ENCODE results near the gene NBEAL2. TPM values are rescaled to one million over a fixed set of nuclear protein-coding genes. Genes with fewer than 3 reads are reported as not detected.

NBEAL2 gene
- total and polyA plus RNA-seq, 2 of the 4 experiments (the other 2 are of a cell fraction): 2.2 to 12.5 TPM

GRCh38 chr3:46960835-46961234, 18.6 kb upstream of the NBEAL2 start:
- no TSS peak for BruUV-seq (replicated peaks)
- Histone ChIP-seq H3K9me1 (ENCODE audit: insufficient read depth, low read length) (peaks cover 27% of the 10 kb centered on the region), H4K20me1 (ENCODE audit: insufficient read depth, low read length) (peaks cover 71% of the 10 kb centered on the region), H3K23ac (ENCODE audit: low read depth, low read length) (no peak overlapping the region), H3K36me3 (ENCODE audit: control insufficient read depth, insufficient read depth, low read length) (peaks cover 5% of the 10 kb centered on the region; the same call in 1 of the 2 replicates), H3K56ac (ENCODE audit: extremely low read depth, insufficient read depth, low read length) (no peak overlapping the region), H2AK5ac (ENCODE audit: low read depth, low read length) (no peak overlapping the region), H3K18ac (ENCODE audit: low read depth, low read length) (no peak overlapping the region), H3K4me3 (ENCODE audit: insufficient read depth, low read depth, low read length) (no peak overlapping the region), H2AFZ (replicated peaks; ENCODE audit: low read length, poor library complexity) (no peak overlapping the region), H3K4me2 (ENCODE audit: low read depth, low read length) (no peak overlapping the region; the same call in 1 of the 2 replicates), H3K4ac (ENCODE audit: low read depth, low read length) (no peak overlapping the region), H3K4me1 (ENCODE audit: control insufficient read depth, insufficient read depth, low read length) (peaks cover 22% of the 10 kb centered on the region), H3K79me1 (ENCODE audit: low read depth in 1 of 2, low read length in 2 of 2) (peaks cover 20 to 72% of the 10 kb centered on the region in 2 experiments), H3K27me3 (ENCODE audit: control insufficient read depth, insufficient read depth, low read length) (no peaks in the 10 kb centered on the region), H3K27ac (ENCODE audit: insufficient read depth, low read length) (peak overlapping the region; percentile 15; the same call in 1 of the 2 replicates), H4K8ac (ENCODE audit: low read depth in 2 of 2, low read length in 2 of 2) (no peak overlapping the region), H3K9ac (ENCODE audit: low read depth, low read length) (no peak overlapping the region), H2BK5ac (ENCODE audit: low read depth, low read length, poor library complexity, severe bottlenecking) (peak overlapping the region; percentile 2), H4K91ac (ENCODE audit: insufficient read depth, low read depth, low read length) (no peak overlapping the region), H2BK15ac (ENCODE audit: low read depth, low read length) (no peak overlapping the region), H3K9me3 (ENCODE audit: control insufficient read depth, insufficient read depth, low read length) (no peaks in the 10 kb centered on the region), H4K5ac (ENCODE audit: low read depth, low read length) (no peak overlapping the region), H2BK120ac (ENCODE audit: low read depth, low read length) (no peak overlapping the region), H2AK9ac (replicated peaks; ENCODE audit: low read depth, low read length, poor library complexity) (no peak overlapping the region), H2BK20ac (ENCODE audit: low read depth, low read length) (no peak overlapping the region), H3K14ac (replicated peaks; ENCODE audit: low read depth, low read length) (no peak overlapping the region)
- in situ Hi-C loops (cut with MboI; ENCODE audit: low sequenced_read_pairs): no loop called here
- dilution Hi-C loops (cut with HindIII; ENCODE audit: low sequenced_read_pairs, unreplicated experiment): no loop called here
- ATAC-seq (ENCODE audit: low read depth) (no peak), DNase-seq (no peak)
- ChIA-PET CTCF (no interaction called here), POLR2A (ENCODE audit: unreplicated experiment) (no interaction called here)
- TF ChIP-seq CEBPB (IDR thresholded peaks at IDR 0.05; ENCODE audit: low read depth, low read length): no peak
- no CpG with 5 or more reads among the region's 1 CpG for WGBS, 2 experiments (ENCODE audit: extremely low coverage in 2 of 2, insufficient read length in 1 of 2)
- intact Hi-C loops (cut with micrococcal nuclease): no loop called here
